ENCODE data around the gene HSD11B2.

Gene HSD11B2

GRCh38 chr16:67437513-67437912 is 6.6 kb downstream of the HSD11B2 start:
- no peaks in the 10 kb centered on the region for H3K4me1 ChIP-seq (ENCODE audit: control insufficient read depth, insufficient read depth, low read length)
- POLR2A ChIA-PET = no interaction called here
- no peak overlapping the region for H3K27ac ChIP-seq (ENCODE audit: extremely low read depth, low read depth, low read length)
- no peaks in the 10 kb centered on the region for H3K9me3 ChIP-seq (ENCODE audit: control insufficient read depth, insufficient read depth, low read depth, low read length)
- TF ChIP-seq ZNF221 (tag by site-specific recombination; IDR thresholded peaks at IDR 0.05; ENCODE audit: borderline replicate concordance) (no peak), ZSCAN4 (tag by site-specific recombination; IDR thresholded peaks at IDR 0.05) (no peak), HOXD13 (CRISPR knock-in tag; IDR thresholded peaks at IDR 0.05; ENCODE audit: borderline replicate concordance) (no peak), ZNF792 (tag by site-specific recombination; IDR thresholded peaks at IDR 0.05) (no peak), GLIS1 (tag by site-specific recombination; IDR thresholded peaks at IDR 0.05) (no peak), ZNF404 (tag by site-specific recombination; IDR thresholded peaks at IDR 0.05) (no peak), YY1 (tag by site-specific recombination; IDR thresholded peaks at IDR 0.05) (no peak), YY2 (tag by site-specific recombination; IDR thresholded peaks at IDR 0.05) (no peak), ZNF701 (tag by site-specific recombination; IDR thresholded peaks at IDR 0.05) (no peak), IKZF3 (tag by site-specific recombination; IDR thresholded peaks at IDR 0.05) (no peak), ZNF140 (tag by site-specific recombination; IDR thresholded peaks at IDR 0.05) (no peak), ZNF362 (tag by site-specific recombination; IDR thresholded peaks at IDR 0.05) (no peak), OSR2 (tag by site-specific recombination; IDR thresholded peaks at IDR 0.05) (no peak), ZNF600 (tag by site-specific recombination; IDR thresholded peaks at IDR 0.05) (no peak), ZNF292 (tag by site-specific recombination; IDR thresholded peaks at IDR 0.05; ENCODE audit: borderline replicate concordance, low read depth) (no peak), SP2 (tag by site-specific recombination; IDR thresholded peaks at IDR 0.05) (no peak), ZNF416 (tag by site-specific recombination; IDR thresholded peaks at IDR 0.05) (no peak)
- no peak overlapping the region for H3K4me3 ChIP-seq (ENCODE audit: low read depth, low read length)
- H3K36me3 ChIP-seq (ENCODE audit: control insufficient read depth in 2 of 2, insufficient read depth in 1 of 2, low read length in 2 of 2) = peaks cover 0 to 59% of the 10 kb centered on the region in 2 experiments; a peak in 1 of 3 replicates
- CTCF ChIA-PET = interaction anchor here (0.8 to 2.0 kb wide), 2 partner anchors 9 to 31 kb away, joined by 7 to 10 read pairs; no protein-coding TSS in a partner anchor

GRCh38 chr16:67438098-67438791 is 7.3 kb downstream of the HSD11B2 start:
- POLR2A ChIA-PET = no interaction called here
- Histone ChIP-seq H3K27ac (ENCODE audit: extremely low read depth, low read depth, low read length) (no peak overlapping the region), H3K9me3 (ENCODE audit: control insufficient read depth, insufficient read depth, low read depth, low read length) (no peaks in the 10 kb centered on the region), H3K36me3 (ENCODE audit: control insufficient read depth in 2 of 2, insufficient read depth in 1 of 2, low read length in 2 of 2) (peaks cover 0 to 67% of the 10 kb centered on the region in 2 experiments; a peak in 1 of 3 replicates), H3K4me3 (ENCODE audit: low read depth, low read length) (no peak overlapping the region), H3K4me1 (ENCODE audit: control insufficient read depth, insufficient read depth, low read length) (no peaks in the 10 kb centered on the region)
- CTCF ChIA-PET = interaction anchor here (0.6 to 2.0 kb wide), 6 partner anchors 10 to 378 kb away, joined by 3 to 10 read pairs (median 4); no protein-coding TSS in a partner anchor
- TF ChIP-seq ZNF114 (tag by site-specific recombination; IDR thresholded peaks at IDR 0.05) = no peak
- peak; percentile 80 for TF ChIP-seq ZSCAN4 (tag by site-specific recombination; IDR thresholded peaks at IDR 0.05)

Measured in HEK293 (cell line).